Raji (cell line): ENCODE measurements around the gene TES.

Source experiments
- POLR2A ChIP-seq: IDR thresholded peaks from 2 replicates; pipeline ENCODE4 v1.6.1; 2011; ENCODE audit warnings: low read depth, low read length, control low read depth; ENCODE audit not compliant: insufficient read depth

TES gene

DNA sequence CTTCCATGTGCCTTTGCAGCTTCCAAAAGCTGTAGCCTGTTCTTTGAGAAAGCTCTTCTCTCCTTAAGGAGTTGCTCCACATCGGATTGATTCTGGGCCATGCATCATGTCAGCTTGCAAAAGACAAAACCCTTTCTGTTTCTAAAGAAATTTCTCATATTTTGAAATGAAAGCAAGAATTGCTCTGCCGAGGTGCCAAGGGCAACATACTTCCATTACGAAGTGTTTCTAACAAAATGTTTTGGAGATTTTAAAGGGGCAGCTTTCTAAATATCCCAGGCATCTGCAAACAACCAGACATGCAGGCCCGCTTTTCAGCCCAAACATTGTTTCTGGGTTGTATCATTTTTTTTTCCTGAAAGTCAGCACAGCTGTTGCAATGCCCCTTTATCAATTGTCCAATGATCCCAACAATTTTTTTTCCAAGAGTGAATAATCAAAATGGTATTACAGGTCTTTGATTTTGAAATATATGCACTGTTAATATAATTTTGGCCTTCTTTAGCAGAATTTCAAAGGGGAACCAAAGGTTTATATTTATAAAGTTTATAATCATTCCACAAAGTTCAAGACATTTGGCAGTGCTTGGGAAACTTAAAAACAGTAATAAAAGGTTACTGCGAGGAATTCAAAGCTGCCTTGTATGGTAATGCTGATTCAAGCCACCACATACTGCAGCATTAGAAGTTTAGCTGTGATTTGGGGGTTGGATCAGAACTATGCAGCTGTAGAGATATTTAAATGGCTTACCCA is 61.0 kb downstream of the TES start:
- TF ChIP-seq POLR2A: no peak

DNA sequence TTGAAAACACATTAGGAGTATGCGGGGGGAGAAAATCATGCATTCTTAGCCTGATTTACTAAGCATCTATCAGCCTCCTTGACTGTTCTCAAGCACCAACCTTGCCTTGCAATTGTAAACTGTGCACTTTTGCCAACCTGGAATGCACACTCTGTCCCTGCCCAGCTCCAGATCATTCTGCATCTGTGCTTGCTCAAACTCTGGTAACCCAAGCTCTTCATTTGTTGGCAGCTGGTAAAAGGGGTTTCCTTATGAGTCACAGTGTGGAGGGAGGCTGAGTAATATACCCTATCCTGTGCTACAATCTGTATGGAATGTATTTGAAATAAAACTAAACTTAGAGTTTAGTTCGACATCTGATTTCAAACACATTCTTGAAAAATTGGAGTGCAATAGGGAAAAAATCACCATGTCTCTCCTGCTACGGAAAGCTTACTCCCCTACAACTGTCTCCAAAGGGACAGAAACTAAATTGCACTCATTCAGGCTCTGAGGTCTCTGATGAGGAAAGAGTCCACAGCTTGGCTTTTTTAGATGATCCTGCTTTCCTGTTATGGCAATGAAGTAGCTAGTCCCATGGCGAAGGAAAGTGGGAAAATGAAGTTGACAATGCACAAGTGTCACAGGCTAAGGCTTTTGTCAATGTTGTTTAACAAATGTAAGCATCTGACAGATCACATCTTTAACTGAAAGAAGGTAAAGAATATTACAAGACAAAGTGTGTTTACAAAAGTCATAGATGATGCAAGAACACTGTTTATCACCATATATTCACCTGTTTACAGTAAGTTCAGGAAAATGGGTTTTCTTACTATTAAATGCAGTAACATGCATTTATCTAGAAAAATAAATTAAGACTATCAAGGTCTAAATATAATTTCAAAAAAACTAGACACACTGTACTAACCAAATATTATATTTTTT is 61.9 kb downstream of the TES start:
- no peak for TF ChIP-seq POLR2A

GRCh38 chr7:116273283-116273917 is 63.1 kb downstream of the TES start:
- no peak for TF ChIP-seq POLR2A

DNA sequence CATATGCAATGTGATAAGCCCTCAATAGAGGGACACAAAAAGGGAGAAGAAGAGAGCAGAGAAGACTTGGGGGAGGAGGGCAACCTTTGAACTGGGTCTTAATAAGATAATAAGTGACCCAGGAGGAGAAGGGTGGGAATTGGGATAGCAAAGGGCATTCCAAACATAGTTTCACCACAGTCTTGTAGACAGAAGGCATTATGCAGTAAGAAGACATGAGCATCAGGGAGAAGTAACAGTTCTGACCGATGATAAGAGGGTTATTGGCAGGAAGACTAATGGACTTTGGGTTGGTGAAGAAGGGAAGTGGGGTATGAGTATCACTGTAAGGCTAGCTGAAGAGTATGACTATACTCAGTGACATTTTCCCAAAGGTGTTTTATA is 63.6 kb downstream of the TES start:
- no peak for TF ChIP-seq POLR2A

GRCh38 chr7:116277070-116277469 is 66.7 kb downstream of the TES start:
- no peak for TF ChIP-seq POLR2A

DNA sequence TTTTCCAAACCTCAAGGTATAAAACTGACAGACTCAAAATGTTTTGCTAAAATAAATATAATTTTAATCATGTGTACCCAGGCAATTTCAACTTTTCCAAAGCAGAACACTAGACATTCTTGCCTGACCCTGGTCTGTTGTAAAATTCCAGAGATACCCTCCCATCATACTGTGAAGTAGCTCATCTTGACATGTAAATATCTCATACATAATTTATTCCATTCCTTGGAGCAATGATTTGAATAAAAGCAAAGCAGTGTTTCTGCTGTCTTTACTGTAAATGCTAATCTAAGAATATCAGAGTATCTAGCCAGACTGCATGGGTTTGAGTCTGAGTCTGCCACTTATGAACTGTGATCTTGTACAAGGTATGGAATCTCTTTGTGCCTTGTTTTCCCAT is 68.9 kb downstream of the TES start:
- TF ChIP-seq POLR2A: no peak

DNA sequence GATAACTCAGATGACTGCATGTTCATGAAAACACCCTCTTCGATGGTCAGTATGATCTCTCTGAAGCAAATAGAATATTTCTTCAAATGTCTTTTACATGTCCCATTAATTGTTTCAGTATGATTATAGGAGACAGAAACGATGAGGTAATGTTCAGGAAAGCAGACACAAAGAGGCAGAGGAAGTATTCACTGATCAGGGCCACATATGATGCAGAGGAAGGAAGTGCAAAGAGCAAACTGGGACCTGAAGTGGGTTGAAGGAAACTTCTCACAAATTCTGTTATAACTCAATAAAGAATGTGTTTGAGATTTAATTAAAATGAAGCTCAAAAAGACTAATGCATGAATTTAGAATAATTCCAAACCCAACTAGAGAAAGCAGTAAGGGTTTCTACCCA is 70.5 kb downstream of the TES start:
- TF ChIP-seq POLR2A: no peak

- no peak for TF ChIP-seq POLR2A
These were observed 73.4 kb downstream of the TES start for GRCh38 chr7:116283595-116284204.

DNA sequence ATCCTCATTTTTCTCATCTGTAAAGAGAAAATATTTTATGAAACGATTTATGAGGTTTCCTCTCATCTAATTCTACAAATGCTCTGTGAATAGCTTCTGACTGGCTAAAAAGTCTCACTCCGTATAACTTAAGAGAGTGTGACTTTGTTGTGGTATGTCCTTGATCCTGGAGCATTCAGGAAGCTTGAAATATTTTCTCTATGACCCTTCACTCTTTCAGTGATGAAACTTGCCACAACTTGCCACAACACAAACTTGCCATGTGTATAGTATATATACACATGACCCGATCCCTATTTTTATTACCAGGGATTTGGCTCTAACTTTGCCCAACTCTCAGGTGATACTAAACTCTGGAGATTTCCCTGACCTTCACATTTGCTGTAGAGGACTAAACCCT is 74.1 kb downstream of the TES start:
- no peak for TF ChIP-seq POLR2A

DNA sequence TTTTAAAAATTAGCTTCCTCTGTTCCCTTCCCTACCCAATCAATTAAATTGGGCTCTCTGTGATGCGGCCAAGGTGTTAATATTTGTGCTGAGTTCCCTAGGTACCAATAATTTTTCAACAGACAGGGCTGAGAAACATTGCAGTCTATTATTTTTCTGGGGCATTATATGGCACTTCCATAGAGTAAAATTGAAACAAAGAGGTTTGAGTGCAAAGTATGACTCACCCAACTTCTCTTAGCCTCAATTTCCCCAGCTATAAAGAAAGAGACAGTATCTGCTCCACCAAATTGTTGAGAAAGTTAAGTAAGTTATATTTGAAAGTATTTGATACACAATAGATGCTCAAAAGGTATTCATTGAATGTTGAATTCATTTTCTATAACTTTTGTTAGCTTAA is 74.9 kb downstream of the TES start:
- no peak for TF ChIP-seq POLR2A

DNA sequence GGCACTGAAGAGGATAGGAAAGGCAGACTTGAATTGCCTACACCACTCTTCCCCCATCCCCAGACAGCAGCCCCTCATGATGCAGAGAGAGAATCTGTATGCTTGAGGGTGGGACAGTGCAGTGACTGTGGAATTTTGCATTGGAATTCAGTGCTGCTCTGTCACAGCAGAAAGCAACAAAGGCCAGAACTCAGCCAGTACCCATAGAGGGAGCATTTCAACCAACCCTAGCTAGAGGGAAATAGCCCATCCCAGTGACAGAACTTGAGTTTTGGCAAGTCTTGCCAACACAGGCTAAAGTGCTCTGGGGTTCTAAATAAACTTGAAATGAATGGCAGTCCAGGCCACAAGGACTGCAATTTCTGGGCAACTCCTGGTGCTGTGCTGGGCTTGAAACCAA is 80.4 kb downstream of the TES start:
- TF ChIP-seq POLR2A: no peak

GRCh38 chr7:116291937-116292336 is 81.6 kb downstream of the TES start:
- TF ChIP-seq POLR2A: no peak

DNA sequence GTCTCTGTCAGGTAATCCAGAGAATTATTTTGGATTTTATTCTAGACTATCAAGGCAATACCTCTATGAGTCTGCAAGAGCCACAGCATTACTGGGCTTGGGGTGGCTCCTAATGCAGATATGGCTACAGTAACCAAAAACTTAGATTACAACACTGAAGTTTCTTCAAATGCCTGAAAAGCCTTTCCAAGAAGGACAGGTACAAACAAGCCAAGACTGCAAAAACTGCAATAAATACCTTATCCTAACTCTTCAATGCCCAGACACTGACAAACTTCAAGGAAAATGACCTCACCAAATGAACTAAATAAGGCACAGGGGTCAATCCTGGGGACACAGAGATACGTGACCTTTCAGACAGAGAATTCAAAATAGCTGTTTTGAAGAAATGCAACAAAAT is 82.0 kb downstream of the TES start:
- TF ChIP-seq POLR2A: no peak

GRCh38 chr7:116293139-116293538 is 82.8 kb downstream of the TES start:
- no peak for TF ChIP-seq POLR2A

DNA sequence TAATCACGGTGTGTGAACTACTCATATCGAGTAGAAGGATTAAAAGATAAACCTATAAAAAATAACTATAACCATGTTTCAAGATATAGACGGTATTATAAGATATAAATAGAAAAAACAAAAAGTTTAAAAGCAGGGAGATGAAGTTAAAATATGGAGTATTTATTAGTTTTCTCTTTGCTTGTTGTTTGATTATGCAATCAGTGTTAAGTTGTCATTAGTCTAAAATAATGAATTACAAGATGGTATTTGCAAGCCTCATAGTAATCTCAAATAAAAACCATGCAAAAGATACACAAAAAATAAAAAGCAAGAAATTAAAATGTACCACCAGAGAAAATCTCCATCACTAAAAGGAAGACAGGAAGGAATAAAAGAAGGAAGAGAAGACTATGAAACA is 83.3 kb downstream of the TES start:
- TF ChIP-seq POLR2A: no peak
